H1 (cell line): ENCODE results near the gene COL1A1. TPM values are rescaled to one million over a fixed set of nuclear protein-coding genes. Genes with fewer than 3 reads are reported as not detected.

Experiments used
- CHD7 ChIP-seq: fragments of 300-600 bp; sonication (generic); IDR thresholded peaks from 2 replicates; pipeline ENCODE4 v1.7.1; 2012; ENCODE audit warnings: low read length, moderate library complexity, mild to moderate bottlenecking, inconsistent platforms; ENCODE audit not compliant: insufficient replicate concordance
- EGR1 ChIP-seq: IDR thresholded peaks from 2 replicates; pipeline ENCODE4 v1.6.1; 2011; ENCODE audit warnings: low read depth, low read length, borderline replicate concordance
- HDAC6 ChIP-seq: IDR thresholded peaks from one replicate; pipeline ENCODE4 v1.7.1; 2012; ENCODE audit warnings: low read depth, mild to moderate bottlenecking, inconsistent platforms, low read length, moderate library complexity
- JUND ChIP-seq: IDR thresholded peaks from 2 replicates; pipeline ENCODE4 v1.6.1; 2011; ENCODE audit warnings: mild to moderate bottlenecking, improper control_type of control experiment, low read length
- MAFK ChIP-seq: IDR thresholded peaks from 2 replicates; pipeline ENCODE4 v1.6.1; 2012; ENCODE audit warnings: low read depth, mild to moderate bottlenecking, improper control_type of control experiment, low read length
- NANOG ChIP-seq: IDR thresholded peaks from 2 replicates; pipeline ENCODE4 v1.6.1; 2011; ENCODE audit warnings: low read length, low read depth, mild to moderate bottlenecking, inconsistent platforms; ENCODE audit not compliant: insufficient read depth, poor library complexity, severe bottlenecking
- SIRT6 ChIP-seq: IDR thresholded peaks from one replicate; pipeline ENCODE4 v1.7.1; 2012; ENCODE audit warnings: low read length, inconsistent platforms
- SIX5 ChIP-seq: IDR thresholded peaks from 2 replicates; pipeline ENCODE4 v1.6.1; 2011; ENCODE audit warnings: mild to moderate bottlenecking, low read depth, low read length
- TAF7 ChIP-seq: optimal IDR thresholded peaks from 2 replicates; pipeline ENCODE3; 2011; ENCODE audit warnings: low read depth, mild to moderate bottlenecking, inconsistent platforms, low read length, moderate library complexity, borderline replicate concordance
- TCF12 ChIP-seq: IDR thresholded peaks from 2 replicates; pipeline ENCODE4 v1.6.1; 2011; ENCODE audit warnings: low read depth, mild to moderate bottlenecking, low read length
- polyA plus RNA-seq, 7 experiments: library from polyadenylated mRNA; depleted of rRNA in 3 of 7; stranded (reverse) in 5 of 7; unstranded in 2 of 7; fragments of >200 nt in 5 of 7; fragments of 200-250 nt in 2 of 7; gene quantifications; 1 replicate in 5 of 7; 2 replicates in 1 of 7; 4 replicates in 1 of 7; pipeline versions ENCODE4 v1.2.1 to v1.2.3, GENCODE V29; 2011 to 2013; ENCODE audit warnings: missing spikeins in 2 of 7, mixed read lengths in 2 of 7
- total RNA-seq: library from RNA; stranded (reverse); fragmentation: NEBNext Ultra II Directional; extraction: Animal tissue kit (Norgen Biotek cat#: 25700); gene quantifications from 2 replicates; pipeline ENCODE4 v1.2.1, GENCODE V29; 2021

COL1A1 gene
- total and polyA plus RNA-seq, 2 of the 8 experiments (the other 6 are each of a cell fraction or from before 2014, with no cell fraction given), result 14.1 to 80.4 TPM

DNA sequence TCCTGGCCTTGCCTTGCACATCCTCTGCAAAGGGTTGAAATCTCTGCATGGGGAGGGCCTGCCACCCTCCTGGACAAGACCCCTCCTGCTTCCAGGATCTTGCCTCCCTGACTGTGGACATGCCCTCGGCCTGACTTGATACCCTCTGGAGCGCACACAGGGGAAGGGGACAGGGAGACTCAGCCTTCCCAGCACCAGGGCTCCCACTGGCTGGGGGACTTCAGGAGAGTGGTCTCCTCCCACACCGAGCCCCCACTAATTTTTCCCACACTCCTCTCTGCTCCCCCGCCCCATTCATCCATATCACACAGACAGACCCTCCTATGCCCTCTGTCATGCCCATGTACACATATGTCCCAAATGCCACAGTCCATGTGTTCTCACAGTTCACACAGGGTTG is 21.3 kb downstream of the COL1A1 start (continued):
- TF ChIP-seq CHD7, result no peak
- no peak for TF ChIP-seq JUND
- TF ChIP-seq TCF12, result no peak
- no peak for TF ChIP-seq SIX5
- TF ChIP-seq HDAC6, result no peak
- no peak for TF ChIP-seq SIRT6
- TF ChIP-seq MAFK, result no peak
- TF ChIP-seq EGR1, result no peak
- no peak for TF ChIP-seq TAF7
- TF ChIP-seq NANOG, result no peak
